ENCODE results near the gene PNKD. TPM values are rescaled to one million over a fixed set of nuclear protein-coding genes. Genes with fewer than 3 reads are reported as not detected.

Gene PNKD
- total and polyA plus RNA-seq, 2 of the 8 experiments (the other 6 are each of a cell fraction or from before 2014, with no cell fraction given) = 43.9 to 65.4 TPM

- no peaks in the 10 kb centered on the region for H3K36me3 ChIP-seq (ENCODE audit: control insufficient read depth in 2 of 4, insufficient read depth in 4 of 4, low read length in 3 of 4)
- H3K4me3 ChIP-seq (ENCODE audit: extremely low read depth in 1 of 4, insufficient read depth in 2 of 4, low read depth in 3 of 4, low read length in 4 of 4) = no peak overlapping the region
- no peak overlapping the region for H2BK20ac ChIP-seq (ENCODE audit: low read length)
- no peaks in the 10 kb centered on the region for H3K9me3 ChIP-seq (ENCODE audit: insufficient read depth in 2 of 2, low read depth in 1 of 2, low read length in 1 of 2)
- H3K4me2 ChIP-seq (ENCODE audit: insufficient read depth in 1 of 2, low read depth in 2 of 2, low read length in 2 of 2) = no peak overlapping the region
- no peak overlapping the region for H2BK15ac ChIP-seq (ENCODE audit: low read length)
- POLR2A ChIA-PET (ENCODE audit: partially characterized antibody) = interaction anchor here (0.5 kb wide), 1 partner anchor 43 kb away, joined by 3 read pairs; no protein-coding TSS in a partner anchor
- H4K91ac ChIP-seq (replicated peaks; ENCODE audit: insufficient read length, low read length) = no peak overlapping the region
- CTCF ChIA-PET (ENCODE audit: partially characterized antibody) = interaction anchor here (0.8 to 3.5 kb wide), 7 partner anchors 11 to 110 kb away, joined by 3 to 14 read pairs (median 6); partner anchors contain the start of gene TMBIM1
- no peak overlapping the region for H2BK120ac ChIP-seq (replicated peaks; ENCODE audit: low read depth, low read length)
- no peak for FAIRE-seq
- no peak overlapping the region for H4K5ac ChIP-seq (ENCODE audit: insufficient read length, low read depth, low read length)
- no peak overlapping the region for H3K9ac ChIP-seq (replicated peaks in 1 of 4; ENCODE audit: extremely low read depth in 1 of 4, low read depth in 3 of 4, low read length in 3 of 4)
- no peak overlapping the region for H4K8ac ChIP-seq (ENCODE audit: extremely low read depth, insufficient read depth, low read length)
- no peak overlapping the region for H2BK12ac ChIP-seq (ENCODE audit: low read depth, low read length)
- H3K27ac ChIP-seq (ENCODE audit: low read depth, low read length) = no peak overlapping the region
- H3K4me1 ChIP-seq (replicated peaks in 1 of 4; ENCODE audit: control insufficient read depth in 3 of 4, insufficient read depth in 4 of 4, low read length in 3 of 4) = peaks cover 0 to 5% (median 3%) of the 10 kb centered on the region in 4 experiments; a peak in 5 of 7 replicates
- no peak overlapping the region for H3K14ac ChIP-seq (ENCODE audit: insufficient read length)
- H2AK5ac ChIP-seq (ENCODE audit: low read depth, low read length) = no peak overlapping the region
- H3K79me2 ChIP-seq (ENCODE audit: control insufficient read depth in 1 of 2, insufficient read depth in 2 of 2, low read length in 2 of 2) = no peaks in the 10 kb centered on the region
- WGBS, 2 experiments (ENCODE audit: extremely low coverage in 1 of 2, insufficient coverage in 1 of 2, insufficient read length in 1 of 2, insufficient replicate concordance in 2 of 2, low coverage in 1 of 2, low lambda C conversion rate in 2 of 2, missing lambda C conversion rate in 1 of 2) = 84% methylated on average over 6 of the region's 6 CpGs; no CpG with 5 or more reads in 1 of the 2 experiments
- peaks cover 0 to 17% (median 11%) of the 10 kb centered on the region in 4 experiments; a peak in 5 of 7 replicates for H3K27me3 ChIP-seq (replicated peaks in 1 of 4; ENCODE audit: control insufficient read depth in 3 of 4, extremely low read depth in 1 of 4, insufficient read depth in 3 of 4, low read length in 3 of 4)
- H2BK5ac ChIP-seq (ENCODE audit: low read depth, low read length) = no peak overlapping the region
- H2AFZ ChIP-seq (ENCODE audit: low read length) = no peak overlapping the region
- H3K18ac ChIP-seq (ENCODE audit: extremely low read depth, low read length) = no peak overlapping the region
- no peak for DNase-seq (ENCODE audit: low read depth in 1 of 2, low spot score in 2 of 2)
- no peak overlapping the region for H3K23ac ChIP-seq (ENCODE audit: insufficient read length)
- no peak overlapping the region for H3K4ac ChIP-seq (replicated peaks; ENCODE audit: insufficient read length, low read depth, low read length)
- peaks cover 7% of the 10 kb centered on the region; the same call in 1 of the 2 replicates for H3K23me2 ChIP-seq (ENCODE audit: low read depth, low read length)
- no peaks in the 10 kb centered on the region for H3K79me1 ChIP-seq (ENCODE audit: low read depth, low read length)
- no peaks in the 10 kb centered on the region for H4K20me1 ChIP-seq (replicated peaks in 1 of 2; ENCODE audit: control insufficient read depth in 1 of 2, insufficient read depth in 2 of 2, low read length in 2 of 2)
- no peak overlapping the region for H3K56ac ChIP-seq (replicated peaks; ENCODE audit: insufficient read length, low read depth, low read length)
- TF ChIP-seq ASH2L (IDR thresholded peaks at IDR 0.05; ENCODE audit: low read length) (no peak), SIX5 (IDR thresholded peaks at IDR 0.05; ENCODE audit: low read depth, low read length) (no peak), PHF8 (conservative IDR thresholded peaks at IDR 0.05; ENCODE audit: low read depth, low read length) (no peak), SIN3A (conservative IDR thresholded peaks at IDR 0.05 in 1 of 2, IDR thresholded peaks at IDR 0.05 in 1 of 2; ENCODE audit: low read depth in 1 of 2, low read length in 2 of 2) (no peak), TAF1 (IDR thresholded peaks at IDR 0.05; ENCODE audit: low read depth, low read length) (no peak), TEAD4 (IDR thresholded peaks at IDR 0.05; ENCODE audit: low read depth, low read length) (no peak), CREB1 (IDR thresholded peaks at IDR 0.05) (no peak), HDAC2 (IDR thresholded peaks at IDR 0.05; ENCODE audit: borderline replicate concordance in 1 of 2, low read depth in 2 of 2, low read length in 2 of 2) (no peak), EGR1 (IDR thresholded peaks at IDR 0.05; ENCODE audit: borderline replicate concordance, low read depth, low read length) (no peak), SP1 (IDR thresholded peaks at IDR 0.05; ENCODE audit: low read depth, low read length) (no peak), POU5F1 (IDR thresholded peaks at IDR 0.05; ENCODE audit: low read depth, low read length) (no peak), CTCF (IDR thresholded peaks at IDR 0.05; ENCODE audit: control extremely low read depth in 1 of 3, insufficient read depth in 1 of 3, low read depth in 1 of 3, low read length in 3 of 3) (no peak)
Measured at GRCh38 chr2:218382785-218383184, 112.5 kb downstream of the PNKD start.
